CD4-positive, alpha-beta memory T cell (primary cell): ENCODE results near the gene ARID1A. TPM values are rescaled to one million over a fixed set of nuclear protein-coding genes. Genes with fewer than 3 reads are reported as not detected.

ENCODE experiments used
- CTCF ChIA-PET: fragments of 350-600 bp; sonication (Branson Sonifier 250); formaldehyde crosslinking; loops from one replicate; lab custom pipeline; 2021; ENCODE audit warnings: inconsistent platforms; ENCODE audit not compliant: partially characterized antibody; lab: Charles Lee
- POLR2A ChIA-PET: fragments of 350-600 bp; sonication (Branson Sonifier 250); formaldehyde crosslinking; loops from one replicate; lab custom pipeline; 2021; ENCODE audit not compliant: partially characterized antibody; lab: Charles Lee
- DNase-seq, 5 donors: peaks; one replicate each; pipeline versions ENCODE4 v3.0.0 to v3.0.0-alpha.2; 2020 to 2022; ENCODE audit warnings: mixed read lengths in 1 of 5
- H3K27ac ChIP-seq: one replicate; pipeline ENCODE4 v1.7.0; 2013; ENCODE audit warnings: low read depth, low read length
- H3K27me3 ChIP-seq: 2 replicates; pipeline ENCODE4 v1.7.0; 2013; ENCODE audit warnings: mild to moderate bottlenecking, low read length, moderate library complexity; ENCODE audit not compliant: insufficient read depth
- H3K36me3 ChIP-seq: 2 replicates; pipeline ENCODE4 v1.7.0; 2013; ENCODE audit warnings: mild to moderate bottlenecking, low read length, moderate library complexity; ENCODE audit not compliant: insufficient read depth
- H3K4me1 ChIP-seq: 2 replicates; pipeline ENCODE4 v1.7.0; 2013; ENCODE audit warnings: mild to moderate bottlenecking, low read length, moderate library complexity; ENCODE audit not compliant: insufficient read depth
- H3K4me3 ChIP-seq, 2 donors: one replicate each; pipeline ENCODE4 v1.7.0; 2013; ENCODE audit warnings: low read length in 2 of 2, mild to moderate bottlenecking in 1 of 2
- H3K9me3 ChIP-seq, 2 donors: one replicate each; pipeline ENCODE4 v1.7.0; 2013; ENCODE audit warnings: low read length in 2 of 2, control low read depth in 1 of 2; ENCODE audit not compliant: control insufficient read depth in 1 of 2
- H3K27ac Mint-ChIP-seq, 7 donors: one replicate each; pipeline ENCODE4 v1.8.0; 2020 to 2021; ENCODE audit warnings: mixed read lengths in 7 of 7, mild to moderate bottlenecking in 6 of 7, inconsistent platforms in 3 of 7, moderate library complexity in 3 of 7
- H3K27me3 Mint-ChIP-seq, 2 donors: one replicate each; pipeline ENCODE4 v1.8.0; 2020 to 2021; ENCODE audit warnings: mixed read lengths in 2 of 2
- H3K36me3 Mint-ChIP-seq, 2 donors: one replicate each; pipeline ENCODE4 v1.8.0; 2020 to 2021; ENCODE audit warnings: mixed read lengths in 2 of 2, inconsistent platforms in 1 of 2, mild to moderate bottlenecking in 1 of 2
- H3K4me1 Mint-ChIP-seq, 4 donors: one replicate each; pipeline ENCODE4 v1.8.0; 2020 to 2021; ENCODE audit warnings: mixed read lengths in 4 of 4, mild to moderate bottlenecking in 1 of 4
- H3K4me3 Mint-ChIP-seq, 8 donors: one replicate each; pipeline ENCODE4 v1.8.0; 2020 to 2021; ENCODE audit warnings: mixed read lengths in 8 of 8, mild to moderate bottlenecking in 7 of 8, moderate library complexity in 6 of 8, inconsistent platforms in 3 of 8
- H3K9me3 Mint-ChIP-seq, 8 donors: one replicate each; pipeline ENCODE4 v1.8.0; 2020 to 2021; ENCODE audit warnings: mixed read lengths in 8 of 8, mild to moderate bottlenecking in 5 of 8, inconsistent platforms in 3 of 8, moderate library complexity in 1 of 8
- intact Hi-C: fragments of 100-400 bp; cut with micrococcal nuclease; formaldehyde crosslinking; loops from one replicate; pipeline ENCODE4 v1.15.1; 2023
- polyA plus RNA-seq, 2 donors: library from polyadenylated mRNA; unstranded; fragments of 300-500 nt; fragmentation: Illumina TruSeq; gene quantifications; one replicate each; pipeline ENCODE4 v1.2.3, GENCODE V29; 2021
- total RNA-seq, 2 experiments: library from RNA; stranded (reverse); gene quantifications; one replicate each; pipeline ENCODE4 v1.2.3, GENCODE V29; 2021

Gene ARID1A
- total and polyA plus RNA-seq, 4 experiments from 2014 or later: 4.2 to 127 (median 71.2) TPM

- Mint-ChIP-seq H3K4me3 (peak overlapping the region; percentile 92 to 98 (median 92)), H3K27me3 (no peaks in the 10 kb centered on the region), H3K9me3 (peaks cover 0 to 2% (median 0%) of the 10 kb centered on the region in 8 donors), H3K27ac (peak overlapping the region; percentile 90 to 100 (median 100)), H3K36me3 (peaks cover 12 to 39% of the 10 kb centered on the region in 2 donors), H3K4me1 (peaks cover 59 to 82% (median 73%) of the 10 kb centered on the region in 4 donors)
- ChIA-PET CTCF (interaction anchor here (0.7 to 1.7 kb wide), 8 partner anchors 18 to 290 kb away, joined by 3 to 12 read pairs (median 4); no protein-coding TSS in a partner anchor), POLR2A (interaction anchor here (0.5 to 5.5 kb wide), 4 partner anchors 9 to 230 kb away, joined by 3 to 19 read pairs (median 6); partner anchors contain the start of gene GPN2)
- Histone ChIP-seq H3K27ac (peak overlapping the region; percentile 97), H3K36me3 (peaks cover 14% of the 10 kb centered on the region), H3K4me1 (peaks cover 77% of the 10 kb centered on the region), H3K4me3 (peak overlapping the region; percentile 18 to 24), H3K27me3 (no peaks in the 10 kb centered on the region), H3K9me3 (no peaks in the 10 kb centered on the region)
- DNase-seq: peak in 1 of 5 donors; percentile 64
- intact Hi-C loops: no loop called here
Observed at GRCh38 chr1:26828411-26828991, 132.7 kb downstream of the ARID1A start.

GRCh38 chr1:26829184-26829911, 133.5 kb downstream of the ARID1A start:
- POLR2A ChIA-PET: interaction anchor here (1.3 to 7.1 kb wide), 4 partner anchors 8 to 61 kb away, joined by 4 to 55 read pairs (median 14); partner anchors contain the start of gene GPN2
- peak overlapping the region; percentile 92 to 98 (median 92) for H3K4me3 Mint-ChIP-seq
- H3K9me3 Mint-ChIP-seq: peaks cover 0 to 2% (median 0%) of the 10 kb centered on the region in 8 donors
- peaks cover 66 to 90% (median 81%) of the 10 kb centered on the region in 4 donors for H3K4me1 Mint-ChIP-seq
- intact Hi-C loops: no loop called here
- DNase-seq: no peak
- peak overlapping the region; percentile 98 to 100 (median 100) for H3K27ac Mint-ChIP-seq
- H3K27ac ChIP-seq: peak overlapping the region; percentile 97
- no peaks in the 10 kb centered on the region for H3K27me3 Mint-ChIP-seq
- peaks cover 12 to 47% of the 10 kb centered on the region in 2 donors for H3K36me3 Mint-ChIP-seq
- H3K4me3 ChIP-seq: peak overlapping the region in 1 of 2 donors; percentile 24
- CTCF ChIA-PET: interaction anchor here (0.9 to 10.7 kb wide), 6 partner anchors 7 to 290 kb away, joined by 3 to 184 read pairs (median 8); partner anchors contain the start of gene ZDHHC18
- peaks cover 14% of the 10 kb centered on the region for H3K36me3 ChIP-seq
- no peaks in the 10 kb centered on the region for H3K9me3 ChIP-seq
- H3K27me3 ChIP-seq: no peaks in the 10 kb centered on the region
- peaks cover 85% of the 10 kb centered on the region for H3K4me1 ChIP-seq

- H3K4me3 Mint-ChIP-seq: peak overlapping the region in 6 of 8 donors; percentile 6 to 98 (median 52)
Observed at GRCh38 chr1:26831059-26831458, 135.2 kb downstream of the ARID1A start.

More at GRCh38 chr1:26831059-26831458, 135.2 kb downstream of the ARID1A start:
- Mint-ChIP-seq H3K27me3 (no peaks in the 10 kb centered on the region), H3K27ac (peak overlapping the region; percentile 98 to 100 (median 100)), H3K36me3 (peaks cover 21 to 61% of the 10 kb centered on the region in 2 donors), H3K9me3 (peaks cover 0 to 2% (median 0%) of the 10 kb centered on the region in 8 donors), H3K4me1 (peaks cover 65 to 91% (median 78%) of the 10 kb centered on the region in 4 donors)
- ChIA-PET POLR2A (interaction anchor here (1.1 to 7.1 kb wide), 4 partner anchors 10 to 44 kb away, joined by 3 to 55 read pairs (median 16); partner anchors contain the start of gene PIGV), CTCF (interaction anchor here (1.1 to 10.7 kb wide), 5 partner anchors 8 to 41 kb away, joined by 12 to 184 read pairs (median 31); partner anchors contain the start of gene ZDHHC18)
- intact Hi-C loops: no loop called here
- Histone ChIP-seq H3K4me1 (peaks cover 79% of the 10 kb centered on the region), H3K27ac (peak overlapping the region; percentile 97), H3K27me3 (no peaks in the 10 kb centered on the region), H3K36me3 (peaks cover 21% of the 10 kb centered on the region), H3K4me3 (no peak overlapping the region), H3K9me3 (no peaks in the 10 kb centered on the region)
- no peak for DNase-seq

Other genes with a start within 250 kb of the ARID1A start
- 100 to 1,000 TPM; 341 to 361 TPM for gene HMGN2, start 223.6 kb upstream of the ARID1A start, total RNA-seq
- gene HMGN2, start 223.6 kb upstream of the ARID1A start, polyA plus RNA-seq: 100 to 1,000 TPM; 566 to 681 TPM
- gene RPS6KA1, start 166.3 kb upstream of the ARID1A start, total RNA-seq: 100 to 1,000 TPM; 106 to 108 TPM
- 100 to 1,000 TPM; 180 to 215 TPM for gene RPS6KA1, start 166.3 kb upstream of the ARID1A start, polyA plus RNA-seq
- 10 to 100 TPM; 17.7 to 18.2 TPM for gene PIGV, start 91.9 kb downstream of the ARID1A start, total RNA-seq
- 10 to 100 TPM in 1 of 2 donors, 1 to 10 TPM in 1; 7.9 to 13.2 TPM for gene PIGV, start 91.9 kb downstream of the ARID1A start, polyA plus RNA-seq
- 10 to 100 TPM; 54.9 to 56.4 TPM for gene ZDHHC18, start 130.7 kb downstream of the ARID1A start, total RNA-seq
- gene ZDHHC18, start 130.7 kb downstream of the ARID1A start, polyA plus RNA-seq: 10 to 100 TPM in 1 of 2 donors, 1 to 10 TPM in 1; 6.2 to 18.1 TPM
- under 1 TPM; 0.76 to 0.83 TPM for gene SFN, start 167.1 kb downstream of the ARID1A start, total RNA-seq
- gene SFN, start 167.1 kb downstream of the ARID1A start, polyA plus RNA-seq: not detected
- 10 to 100 TPM; 37.0 to 38.0 TPM for gene GPN2, start 194.3 kb downstream of the ARID1A start, total RNA-seq
- gene GPN2, start 194.3 kb downstream of the ARID1A start, polyA plus RNA-seq: 10 to 100 TPM; 15.3 to 18.8 TPM
- gene GPATCH3, start 204.5 kb downstream of the ARID1A start, total RNA-seq: 10 to 100 TPM; 25.0 to 26.7 TPM
- gene GPATCH3, start 204.5 kb downstream of the ARID1A start, polyA plus RNA-seq: 10 to 100 TPM; 11.4 to 13.4 TPM
- gene NR0B2, start 218.0 kb downstream of the ARID1A start, total RNA-seq: not detected
- gene NR0B2, start 218.0 kb downstream of the ARID1A start, polyA plus RNA-seq: not detected
- gene NUDC, start 225.7 kb downstream of the ARID1A start, total RNA-seq: 10 to 100 TPM; 42.0 to 43.0 TPM
- 10 to 100 TPM; 83.6 to 98.2 TPM for gene NUDC, start 225.7 kb downstream of the ARID1A start, polyA plus RNA-seq